Stimulated activated CD4-positive, alpha-beta T cell treated with anti-CD3 and anti-CD28 coated beads, TNF-alpha, amount 100 ng/mL, for 48 hours (primary cell): ENCODE data around the gene FRMD8.

Experiments used
- DNase-seq, 3 donors: peaks; one replicate each; pipeline ENCODE4 v3.0.0-alpha.2; 2020; ENCODE audit warnings: low read depth in 3 of 3

FRMD8 gene

DNA sequence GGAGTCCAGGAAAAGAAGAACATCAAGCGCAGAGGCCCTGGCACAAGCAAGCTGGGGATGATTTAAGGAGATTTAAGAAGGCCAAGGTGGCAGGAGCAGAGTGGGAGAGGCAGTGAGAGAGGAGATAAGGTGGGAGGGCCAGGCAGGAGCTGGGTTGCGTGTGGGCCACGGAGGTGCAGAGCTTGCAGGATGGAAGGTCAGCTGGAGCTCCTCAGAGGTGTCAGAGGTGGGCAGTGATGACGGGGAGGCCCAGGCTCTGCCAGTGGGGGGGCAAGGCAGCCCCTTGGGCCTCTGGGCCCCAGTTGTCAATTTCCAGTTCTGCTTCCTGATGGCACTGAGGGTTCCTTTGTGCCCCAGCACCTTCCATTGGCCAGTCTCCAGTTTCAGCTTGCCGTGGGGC, 6.5 kb downstream of the FRMD8 start:
- DNase-seq: no peak

DNA sequence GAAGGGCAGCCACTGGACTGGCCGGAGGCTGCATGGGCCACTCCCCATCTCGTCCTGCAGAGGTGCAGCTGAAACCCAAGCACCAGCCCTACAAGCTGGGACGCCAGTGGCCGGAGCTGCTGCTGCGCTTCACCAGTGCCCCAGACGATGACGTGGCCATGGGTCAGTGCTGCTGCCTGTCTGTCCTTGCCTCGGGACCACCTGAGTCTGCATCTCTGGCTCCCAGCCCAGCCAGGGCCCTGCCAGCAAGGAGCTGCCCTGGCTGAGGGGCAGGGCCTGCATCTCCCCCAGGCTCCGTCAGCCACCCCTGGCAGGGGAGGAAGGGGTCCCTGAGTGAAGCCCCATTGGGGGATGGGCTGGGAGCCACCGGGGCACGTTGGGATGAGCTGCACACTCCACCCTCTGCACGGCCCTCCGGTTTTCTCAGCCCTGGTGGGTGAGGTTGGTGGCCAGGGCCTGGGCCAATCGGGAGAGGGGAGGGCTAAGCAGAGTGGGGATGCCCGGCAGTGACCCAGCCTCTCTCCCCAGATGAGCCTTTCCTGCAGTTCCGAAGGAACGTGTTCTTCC, 7.2 kb downstream of the FRMD8 start:
- DNase-seq: no peak

DNA sequence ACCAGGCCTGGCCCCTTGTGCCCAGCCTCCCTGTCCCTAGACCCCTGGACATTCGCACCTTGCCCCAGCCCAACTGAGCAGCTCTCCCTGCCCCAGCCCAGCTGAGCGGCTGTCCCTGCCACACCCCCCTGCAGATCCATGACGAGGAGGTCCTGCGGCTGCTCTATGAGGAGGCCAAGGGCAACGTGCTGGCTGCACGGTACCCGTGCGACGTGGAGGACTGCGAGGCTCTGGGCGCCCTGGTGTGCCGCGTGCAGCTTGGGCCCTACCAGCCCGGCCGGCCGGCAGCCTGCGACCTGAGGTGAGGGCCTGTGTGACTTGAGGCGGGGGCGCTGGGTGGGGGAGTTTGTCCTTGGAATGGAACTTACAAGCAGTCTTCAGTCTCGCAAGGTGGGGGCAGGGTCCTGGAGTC, 7.7 kb downstream of the FRMD8 start:
- no peak for DNase-seq

- DNase-seq: no peak
These were observed 9.6 kb downstream of the FRMD8 start for GRCh38 chr11:65395961-65396530.

GRCh38 chr11:65396769-65397745, 10.6 kb downstream of the FRMD8 start:
- no peak for DNase-seq

GRCh38 chr11:65398362-65398910, 12.0 kb downstream of the FRMD8 start:
- DNase-seq: no peak

GRCh38 chr11:65399249-65399648, 12.8 kb downstream of the FRMD8 start:
- no peak for DNase-seq

DNA sequence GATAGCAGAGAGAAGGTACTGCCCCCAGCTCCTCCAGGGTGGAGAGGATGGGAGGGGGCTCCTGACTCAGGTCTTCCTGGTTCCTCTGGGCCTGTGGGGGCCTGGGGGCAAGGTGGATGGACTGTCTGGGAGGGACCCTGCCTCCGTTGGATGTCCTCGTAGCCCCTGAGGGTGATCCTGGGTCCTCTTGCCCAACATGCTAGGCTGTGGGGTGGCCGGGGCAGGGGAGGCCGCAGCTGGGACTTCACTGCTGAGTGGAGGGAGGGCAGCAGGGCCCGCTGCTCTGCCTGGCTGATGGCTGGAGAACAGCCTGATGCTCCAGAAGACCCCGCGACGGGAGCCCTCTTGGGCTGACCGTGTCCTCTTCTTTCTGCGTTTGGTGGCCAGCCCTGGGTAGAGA, 13.4 kb downstream of the FRMD8 start:
- no peak for DNase-seq

DNA sequence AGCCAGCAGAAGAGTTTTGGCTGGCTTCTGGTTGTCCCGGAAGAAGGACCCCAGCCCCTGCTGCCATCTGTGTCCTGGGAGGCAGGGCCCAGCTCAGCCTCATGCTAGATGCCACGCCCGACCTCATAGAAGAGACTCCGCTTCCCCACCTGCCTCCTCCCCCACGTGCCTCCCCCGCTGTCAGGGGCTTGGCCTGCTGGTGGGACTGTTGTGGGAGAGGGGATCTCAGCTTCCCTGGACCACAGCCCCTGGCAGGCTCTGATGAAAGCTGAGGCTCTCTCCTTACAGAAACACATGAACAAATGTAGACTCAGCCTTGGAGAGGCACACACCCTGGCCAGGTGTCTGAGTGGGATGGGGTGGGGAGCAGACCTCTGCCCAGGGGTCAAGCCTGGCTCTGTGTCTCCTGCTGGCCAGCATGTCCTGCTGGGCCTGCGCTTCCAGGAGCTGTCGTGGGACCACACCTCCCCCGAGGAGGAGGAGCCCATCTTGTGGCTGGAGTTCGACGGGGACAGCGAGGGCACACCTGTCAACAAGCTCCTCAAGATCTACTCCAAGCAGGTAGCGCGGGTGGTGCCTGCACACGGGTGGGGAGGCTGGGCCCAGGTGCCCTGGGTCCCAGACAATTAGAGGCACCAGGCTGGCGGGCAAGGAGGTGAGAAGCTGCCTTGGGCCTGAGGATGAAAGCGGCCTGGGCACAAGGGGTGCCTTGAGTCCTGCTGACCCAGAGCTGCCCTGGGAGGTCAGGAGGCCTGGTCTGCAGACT, 14.1 kb downstream of the FRMD8 start:
- DNase-seq: no peak

GRCh38 chr11:65401073-65401802, 14.8 kb downstream of the FRMD8 start:
- no peak for DNase-seq

GRCh38 chr11:65401803-65402248, 15.4 kb downstream of the FRMD8 start:
- DNase-seq: no peak

- DNase-seq: no peak
These were observed 16.4 kb downstream of the FRMD8 start for GRCh38 chr11:65402790-65403189.

DNA sequence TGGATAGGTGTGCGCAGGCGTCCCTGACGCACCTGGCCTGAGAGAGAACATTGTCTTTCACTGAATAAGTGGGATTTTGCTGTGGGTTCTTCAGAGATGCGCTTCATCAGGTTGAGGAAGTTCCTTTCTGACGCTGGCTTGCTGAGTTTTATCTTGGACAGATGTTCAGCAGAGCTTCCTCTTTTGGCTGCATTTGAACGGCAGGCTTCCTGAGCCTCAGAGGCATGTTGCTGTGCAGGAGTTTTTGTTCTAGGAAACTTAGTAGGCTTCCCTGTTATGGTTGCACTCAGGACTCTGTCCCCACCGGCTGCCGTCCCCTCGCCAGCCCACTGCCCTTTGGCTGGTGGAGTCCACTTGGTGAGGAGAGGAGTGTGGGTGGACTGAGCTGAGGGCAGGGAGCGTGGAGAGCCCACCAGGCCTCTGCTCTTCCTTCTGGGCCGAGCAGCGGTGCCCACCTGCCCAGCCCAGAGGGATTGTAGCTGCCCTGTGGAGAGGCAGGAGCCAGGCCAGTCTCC, 17.2 kb downstream of the FRMD8 start:
- DNase-seq: no peak

- no peak for DNase-seq
These were observed 17.8 kb downstream of the FRMD8 start for GRCh38 chr11:65404210-65404609.

DNA sequence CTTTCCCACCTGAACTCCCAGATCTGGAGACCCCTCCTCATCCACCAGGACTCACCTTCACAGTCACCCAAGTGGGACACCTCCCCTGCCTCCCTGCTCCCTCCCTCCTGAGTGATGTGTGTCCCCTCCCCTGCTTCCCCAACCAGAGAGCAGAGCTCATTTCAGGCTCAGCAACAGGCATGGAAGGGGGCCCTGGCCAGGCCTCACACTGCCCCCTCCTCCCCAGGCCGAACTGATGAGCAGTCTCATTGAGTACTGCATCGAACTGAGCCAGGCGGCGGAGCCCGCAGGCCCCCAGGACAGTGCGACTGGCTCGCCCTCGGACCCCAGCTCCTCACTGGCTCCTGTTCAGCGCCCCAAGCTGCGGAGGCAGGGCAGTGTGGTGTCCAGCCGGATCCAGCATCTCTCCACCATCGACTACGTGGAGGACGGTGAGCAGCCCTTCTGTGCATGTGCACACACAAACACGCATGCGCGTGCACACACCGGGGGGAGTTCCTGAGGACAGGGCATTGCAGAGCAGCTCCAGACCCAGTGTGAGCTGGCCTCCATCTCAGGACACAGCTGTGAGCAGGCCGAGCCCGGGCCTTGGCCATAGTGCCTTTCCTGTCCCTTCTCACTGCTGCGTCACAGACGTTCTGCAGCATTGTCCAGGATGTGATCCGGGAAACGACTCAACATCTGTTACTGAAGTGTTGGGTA, 18.4 kb downstream of the FRMD8 start:
- no peak for DNase-seq

DNA sequence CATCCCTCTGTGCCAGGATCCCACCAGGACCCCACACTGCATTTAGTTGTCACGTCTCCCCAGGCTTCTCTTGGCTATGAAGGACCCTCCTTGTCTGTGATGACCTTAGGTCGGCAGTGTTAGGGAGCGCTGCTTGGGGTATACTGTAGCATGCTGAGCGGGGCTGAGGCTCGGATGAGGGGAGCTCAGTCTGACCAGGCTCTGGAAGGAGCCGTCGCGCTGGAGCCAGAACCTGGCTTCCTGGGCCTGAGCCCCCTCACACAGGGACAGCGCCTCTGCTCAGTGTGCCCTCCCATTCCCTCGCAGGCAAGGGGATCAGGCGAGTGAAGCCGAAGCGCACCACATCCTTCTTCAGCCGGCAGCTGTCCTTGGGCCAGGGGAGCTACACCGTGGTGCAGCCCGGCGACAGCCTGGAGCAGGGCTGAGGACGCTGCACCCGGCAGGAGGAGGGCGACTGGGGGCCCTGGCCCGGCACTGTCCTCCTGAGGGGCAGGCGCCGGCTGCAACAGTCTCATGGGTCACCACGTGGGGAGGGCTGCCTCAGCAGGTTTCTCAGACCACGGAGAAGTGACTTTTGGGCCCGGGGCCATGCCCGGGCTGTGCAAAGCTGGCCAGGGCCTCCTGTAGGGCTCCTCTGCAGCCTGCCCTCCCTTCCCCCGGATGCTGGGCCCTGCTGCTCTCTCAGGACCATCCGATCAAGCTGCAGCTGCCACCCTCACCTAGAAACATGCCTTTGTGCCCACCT, 24.7 kb downstream of the FRMD8 start:
- no peak for DNase-seq

- DNase-seq: no peak
These were observed 25.2 kb downstream of the FRMD8 start for GRCh38 chr11:65411681-65412070.

GRCh38 chr11:65412271-65413076, 26.0 kb downstream of the FRMD8 start:
- no peak for DNase-seq
